ENCODE results near the gene CHRNA7.

CHRNA7 gene

DNA sequence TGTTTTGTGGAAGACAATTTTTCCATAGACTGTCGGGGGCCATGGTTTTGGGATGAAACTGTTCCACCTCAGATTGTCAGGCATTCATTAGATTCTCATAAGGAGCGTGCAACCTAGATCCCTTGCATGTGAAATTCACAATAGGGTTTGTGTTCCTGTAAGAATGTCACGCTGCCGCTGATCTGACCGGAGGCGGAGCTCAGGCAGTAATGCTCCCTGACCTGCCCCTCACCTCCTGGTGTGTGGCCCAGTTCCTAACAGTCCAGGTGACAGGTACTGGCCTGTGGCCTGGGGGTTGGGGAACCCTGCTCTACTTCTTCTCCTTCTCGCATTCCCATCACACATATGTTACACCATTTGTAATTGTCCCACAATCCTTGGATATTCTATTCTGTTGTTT lies 11.0 kb downstream of the CHRNA7 start:
- no peaks in the 10 kb centered on the region for H3K36me3 ChIP-seq
- no peak overlapping the region for H3K27ac ChIP-seq
- no peaks in the 10 kb centered on the region for H3K9me3 ChIP-seq
- intact Hi-C loops (cut with DNase I; ENCODE audit: low total_unique reads), result no loop called here
- no peaks in the 10 kb centered on the region for H3K4me1 ChIP-seq
- H3K27me3 ChIP-seq, result no peaks in the 10 kb centered on the region
- DNase-seq, result no peak
- no peak for TF ChIP-seq CTCF (IDR thresholded peaks at IDR 0.05)
- H3K4me3 ChIP-seq, result no peak overlapping the region

- intact Hi-C loops (cut with DNase I; ENCODE audit: low total_unique reads), result no loop called here
- DNase-seq, result no peak
- H3K27ac ChIP-seq, result no peak overlapping the region
These were observed 12.1 kb downstream of the CHRNA7 start for GRCh38 chr15:32042269-32042972.

GRCh38 chr15:32053719-32054118 lies 23.4 kb downstream of the CHRNA7 start:
- no peaks in the 10 kb centered on the region for H3K36me3 ChIP-seq
- H3K27ac ChIP-seq, result no peak overlapping the region
- intact Hi-C loops (cut with DNase I; ENCODE audit: low total_unique reads), result no loop called here

More at GRCh38 chr15:32042269-32042972, 12.1 kb downstream of the CHRNA7 start:
- Histone ChIP-seq H3K27me3 (no peaks in the 10 kb centered on the region), H3K4me3 (no peak overlapping the region), H3K4me1 (no peaks in the 10 kb centered on the region), H3K36me3 (no peaks in the 10 kb centered on the region), H3K9me3 (no peaks in the 10 kb centered on the region)
- TF ChIP-seq CTCF (IDR thresholded peaks at IDR 0.05), result no peak

DNA sequence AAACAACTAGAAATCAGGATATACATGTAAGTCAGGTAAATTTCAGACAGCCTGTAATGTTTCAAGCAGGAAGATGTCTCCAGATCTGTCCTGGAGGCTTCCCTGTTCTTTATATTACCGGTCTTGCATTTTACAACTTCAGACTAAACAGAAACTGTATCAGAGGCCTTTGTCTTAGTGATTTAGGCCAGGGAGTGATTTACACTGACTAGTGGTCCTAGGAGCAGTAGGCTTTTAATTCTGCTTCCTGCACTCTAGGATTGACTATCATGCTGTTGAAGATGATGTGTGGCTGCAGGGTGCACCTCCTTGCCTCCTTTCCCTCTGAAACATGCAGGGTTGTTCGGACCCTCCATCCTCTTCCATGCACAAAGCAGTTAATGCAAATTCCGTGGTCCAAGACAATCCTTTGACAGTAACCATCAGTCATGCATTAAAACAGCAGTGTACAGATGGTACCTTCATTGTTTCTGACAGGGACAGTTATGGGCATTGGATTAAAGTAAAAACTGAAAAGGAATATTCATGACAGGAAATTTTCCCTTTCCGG lies 27.6 kb downstream of the CHRNA7 start:
- Histone ChIP-seq H3K4me3 (no peak overlapping the region), H3K4me1 (no peaks in the 10 kb centered on the region), H3K9me3 (no peaks in the 10 kb centered on the region), H3K27ac (no peak overlapping the region), H3K27me3 (no peaks in the 10 kb centered on the region), H3K36me3 (no peaks in the 10 kb centered on the region)
- no peak for DNase-seq
- TF ChIP-seq CTCF (IDR thresholded peaks at IDR 0.05), result no peak
- intact Hi-C loops (cut with DNase I; ENCODE audit: low total_unique reads), result no loop called here

More at GRCh38 chr15:32053719-32054118, 23.4 kb downstream of the CHRNA7 start:
- Histone ChIP-seq H3K27me3 (no peaks in the 10 kb centered on the region), H3K4me3 (no peak overlapping the region), H3K9me3 (no peaks in the 10 kb centered on the region), H3K4me1 (no peaks in the 10 kb centered on the region)
- no peak for DNase-seq
- no peak for TF ChIP-seq CTCF (IDR thresholded peaks at IDR 0.05)

- H3K4me1 ChIP-seq, result no peaks in the 10 kb centered on the region
- no peaks in the 10 kb centered on the region for H3K27me3 ChIP-seq
- no peak for TF ChIP-seq CTCF (IDR thresholded peaks at IDR 0.05)
- H3K4me3 ChIP-seq, result no peak overlapping the region
- intact Hi-C loops (cut with DNase I; ENCODE audit: low total_unique reads), result no loop called here
- H3K27ac ChIP-seq, result no peak overlapping the region
- no peaks in the 10 kb centered on the region for H3K36me3 ChIP-seq
- no peaks in the 10 kb centered on the region for H3K9me3 ChIP-seq
- DNase-seq, result no peak
These were observed 30.4 kb downstream of the CHRNA7 start for GRCh38 chr15:32060706-32061105.

Data from tibial artery (tissue), 4 donors.